Measurements from ENCODE around the gene TXNDC12.

DNA sequence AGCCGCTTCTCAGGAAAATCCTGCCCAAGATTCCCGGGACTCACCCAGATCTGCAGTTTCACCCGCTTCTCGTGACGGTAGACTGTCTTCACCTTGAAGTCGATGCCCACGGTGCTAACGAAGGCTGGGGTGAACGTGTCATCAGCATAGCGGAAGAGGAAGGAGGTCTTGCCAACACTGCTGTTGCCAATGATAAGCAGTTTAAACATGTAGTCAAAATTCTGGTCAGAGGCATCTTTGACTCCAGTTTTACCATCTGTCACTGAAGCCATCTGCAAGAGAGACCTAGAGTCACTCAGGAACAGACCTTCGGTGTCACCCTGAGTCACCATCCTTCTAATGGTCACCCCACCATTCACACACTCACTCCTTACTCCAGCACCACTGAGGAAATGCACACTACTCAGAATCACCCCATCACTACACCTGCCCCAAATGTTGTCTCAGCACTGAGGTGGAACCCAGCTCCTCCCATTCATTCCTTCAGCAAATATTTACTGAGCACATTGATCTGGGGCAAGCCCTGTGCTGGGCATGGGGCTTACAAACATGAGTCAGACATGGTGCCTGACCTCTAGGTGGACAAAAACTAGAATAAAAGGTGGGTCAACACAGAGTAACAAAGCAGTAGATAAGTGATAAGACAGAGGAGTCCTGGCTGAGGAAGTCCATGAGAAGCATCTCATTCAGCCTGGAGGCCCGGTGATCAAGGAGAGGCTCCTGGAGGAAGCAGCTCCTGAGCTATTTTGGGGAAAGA lies 78.0 kb downstream of the TXNDC12 start:
- TF ChIP-seq CTCF (IDR thresholded peaks at IDR 0.05; ENCODE audit: insufficient read depth, low read length, poor library complexity, severe bottlenecking) (no peak), EZH2phosphoT487 (conservative IDR thresholded peaks at IDR 0.05; ENCODE audit: low read length) (no peak)
